ENCODE data around the gene SDCCAG8. TPM values are rescaled to one million over a fixed set of nuclear protein-coding genes. Genes with fewer than 3 reads are reported as not detected.
A peak's percentile ranks its signal among the peaks of the same experiment; 100 is the strongest.

The SDCCAG8 gene
- polyA plus RNA-seq, 2 of the 4 experiments (the other 2 are of a cell fraction): 48.8 to 64.8 TPM

DNA sequence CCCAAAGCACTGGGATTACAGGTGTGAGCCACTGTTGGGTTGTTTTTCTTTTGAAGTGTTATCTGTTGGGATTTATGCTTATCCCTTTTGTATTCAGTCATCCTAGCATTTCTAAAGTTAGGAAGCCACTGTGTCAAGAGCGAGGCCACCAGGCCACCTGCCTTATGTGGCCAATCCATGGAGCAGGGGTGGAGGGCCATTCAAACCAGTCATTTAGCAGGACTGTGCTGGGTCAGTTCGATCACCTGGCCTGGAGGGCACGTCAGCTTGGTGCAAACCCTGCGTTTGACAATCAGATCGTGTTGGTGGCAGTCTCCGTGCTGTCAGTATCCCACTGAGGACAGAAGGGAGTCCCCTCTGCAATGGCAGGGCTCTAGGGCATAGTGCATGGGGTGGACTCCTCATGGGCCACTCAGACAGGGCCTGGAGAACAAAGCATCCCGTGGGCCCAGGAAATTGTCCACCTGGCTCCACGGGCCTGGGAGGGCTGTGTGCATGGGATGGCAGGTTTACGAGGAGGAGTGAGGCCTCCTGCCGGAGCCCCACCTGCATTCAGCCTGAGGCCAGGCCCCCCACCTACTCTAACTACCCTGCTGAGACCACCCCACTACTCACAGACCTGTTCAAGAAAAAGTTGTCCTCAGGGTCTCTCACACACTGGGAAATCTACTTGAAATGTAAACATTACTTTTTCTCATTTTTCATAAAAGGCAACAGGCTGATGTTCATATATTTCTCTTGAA is 242.3 kb downstream of the SDCCAG8 start (continued):
- TF ChIP-seq, protein P1, sequence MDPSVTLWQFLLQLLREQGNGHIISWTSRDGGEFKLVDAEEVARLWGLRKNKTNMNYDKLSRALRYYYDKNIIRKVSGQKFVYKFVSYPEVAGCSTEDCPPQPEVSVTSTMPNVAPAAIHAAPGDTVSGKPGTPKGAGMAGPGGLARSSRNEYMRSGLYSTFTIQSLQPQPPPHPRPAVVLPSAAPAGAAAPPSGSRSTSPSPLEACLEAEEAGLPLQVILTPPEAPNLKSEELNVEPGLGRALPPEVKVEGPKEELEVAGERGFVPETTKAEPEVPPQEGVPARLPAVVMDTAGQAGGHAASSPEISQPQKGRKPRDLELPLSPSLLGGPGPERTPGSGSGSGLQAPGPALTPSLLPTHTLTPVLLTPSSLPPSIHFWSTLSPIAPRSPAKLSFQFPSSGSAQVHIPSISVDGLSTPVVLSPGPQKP (IDR thresholded peaks at IDR 0.05; ENCODE audit: low read depth, low read length): no peak

DNA sequence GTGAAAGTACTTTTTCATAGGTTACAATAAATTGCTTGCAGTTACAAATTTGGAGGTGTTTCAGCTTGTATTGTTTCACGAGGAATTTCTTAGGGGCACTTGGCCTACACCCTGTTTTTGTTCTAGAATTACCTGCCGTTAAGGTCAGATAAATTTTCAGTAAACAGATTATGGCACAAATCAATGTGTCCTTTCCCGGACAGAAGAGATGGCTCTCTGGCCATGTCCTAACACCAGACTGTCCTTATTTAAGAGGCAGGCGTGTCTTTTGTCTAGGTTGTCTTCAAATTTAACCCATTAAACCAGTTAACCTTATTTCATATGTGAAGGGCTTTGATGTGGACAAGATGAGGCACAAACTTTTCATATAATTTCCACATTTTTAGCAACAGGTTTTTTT is 243.4 kb downstream of the SDCCAG8 start:
- Histone ChIP-seq H3K4me1 (no peaks in the 10 kb centered on the region), H3K4me2 (no peak overlapping the region), H3K9me3 (no peaks in the 10 kb centered on the region), H3K4me3 (no peak overlapping the region), H3K27ac (no peak overlapping the region)
- DNase-seq (ENCODE audit: low read depth in 1 of 2, low spot score in 1 of 2) (no peak), FAIRE-seq (no peak), ATAC-seq (no peak)
- WGBS (ENCODE audit: missing lambda C conversion rate): 87% methylated on average over 4 of the region's 4 CpGs
- TF ChIP-seq CHD4 (IDR thresholded peaks at IDR 0.05; ENCODE audit: borderline replicate concordance) (no peak), TFCP2L1 (CRISPR knock-in tag; IDR thresholded peaks at IDR 0.05) (no peak), CHD2 (IDR thresholded peaks at IDR 0.05; ENCODE audit: low read length, partially characterized antibody) (no peak), FOSL2 (IDR thresholded peaks at IDR 0.05) (no peak), FOSL2 (CRISPR knock-in tag; IDR thresholded peaks at IDR 0.05) (no peak)
- POLR2A ChIA-PET: no interaction called here
- CTCF ChIA-PET: interaction anchor here (1.3 kb wide), 1 partner anchor 17 kb away, joined by 4 read pairs; no protein-coding TSS in a partner anchor

GRCh38 chr1:243499711-243500110 is 243.9 kb downstream of the SDCCAG8 start:
- CTCF ChIA-PET: interaction anchor here (1.3 kb wide), 1 partner anchor 18 kb away, joined by 4 read pairs; no protein-coding TSS in a partner anchor

DNA sequence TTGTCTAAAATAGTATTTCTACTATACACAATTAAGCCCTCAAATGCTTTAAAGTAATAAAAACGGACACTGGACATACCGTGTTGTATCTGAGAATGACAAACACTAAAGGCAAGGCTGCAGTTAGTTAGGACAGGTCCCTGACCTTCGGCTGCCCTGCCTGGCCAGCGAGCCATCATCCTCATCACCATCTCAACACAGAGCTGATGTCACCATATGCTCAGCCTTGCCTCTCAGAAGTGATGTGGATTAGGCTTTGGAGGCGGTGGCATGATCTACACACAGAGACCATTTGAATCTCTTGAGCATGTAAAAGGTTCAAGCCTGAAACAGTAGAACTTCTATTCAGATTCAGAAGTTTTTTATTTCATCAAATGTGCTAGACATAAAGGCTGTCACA is 244.7 kb downstream of the SDCCAG8 start:
- CTCF ChIA-PET: no interaction called here
- POLR2A ChIA-PET: no interaction called here
- Histone ChIP-seq H3K4me2 (no peak overlapping the region), H3K4me1 (no peaks in the 10 kb centered on the region), H3K9me3 (no peaks in the 10 kb centered on the region), H3K4me3 (no peak overlapping the region), H3K27ac (no peak overlapping the region)
- DNase-seq (ENCODE audit: low read depth in 1 of 2, low spot score in 1 of 2) (no peak), ATAC-seq (no peak), FAIRE-seq (no peak)
- no peak for TF ChIP-seq JUN (IDR thresholded peaks at IDR 0.05)
- no peak for TF ChIP-seq SMC3 (IDR thresholded peaks at IDR 0.05)
- TF ChIP-seq JUNB (IDR thresholded peaks at IDR 0.05): no peak
- no peak for TF ChIP-seq HMGXB4 (CRISPR knock-in tag; IDR thresholded peaks at IDR 0.05; ENCODE audit: borderline replicate concordance)
- TF ChIP-seq, protein P2, sequence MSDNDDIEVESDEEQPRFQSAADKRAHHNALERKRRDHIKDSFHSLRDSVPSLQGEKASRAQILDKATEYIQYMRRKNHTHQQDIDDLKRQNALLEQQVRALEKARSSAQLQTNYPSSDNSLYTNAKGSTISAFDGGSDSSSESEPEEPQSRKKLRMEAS (IDR thresholded peaks at IDR 0.05): no peak
- no peak for TF ChIP-seq EP300 (IDR thresholded peaks at IDR 0.05)
- no peak for TF ChIP-seq GATA3 (IDR thresholded peaks at IDR 0.05; ENCODE audit: borderline replicate concordance)
- no peak for TF ChIP-seq POLR2AphosphoS2 (conservative IDR thresholded peaks at IDR 0.05; ENCODE audit: low read length)
- 87% methylated on average over 5 of the region's 5 CpGs for WGBS (ENCODE audit: missing lambda C conversion rate)

More at GRCh38 chr1:243499711-243500110, 243.9 kb downstream of the SDCCAG8 start:
- DNase-seq (ENCODE audit: low read depth in 1 of 2, low spot score in 1 of 2) (no peak), ATAC-seq (no peak), FAIRE-seq (peak; percentile 46)
- TF ChIP-seq RARB (CRISPR knock-in tag; IDR thresholded peaks at IDR 0.05): no peak
- TF ChIP-seq HMGXB4 (CRISPR knock-in tag; IDR thresholded peaks at IDR 0.05; ENCODE audit: borderline replicate concordance): no peak
- no peak for TF ChIP-seq CBX2 (IDR thresholded peaks at IDR 0.05; ENCODE audit: borderline replicate concordance, low read depth)
- TF ChIP-seq MYC (IDR thresholded peaks at IDR 0.05; ENCODE audit: borderline replicate concordance, low read length): no peak
- TF ChIP-seq CHD4 (IDR thresholded peaks at IDR 0.05; ENCODE audit: borderline replicate concordance): no peak
- no peak for TF ChIP-seq MAFK (IDR thresholded peaks at IDR 0.05; ENCODE audit: partially characterized antibody)
- no peak for TF ChIP-seq HOXA7 (CRISPR knock-in tag; IDR thresholded peaks at IDR 0.05)
- TF ChIP-seq CBX8 (IDR thresholded peaks at IDR 0.05): no peak
- no peak for TF ChIP-seq ZSCAN20 (CRISPR knock-in tag; IDR thresholded peaks at IDR 0.05)
- no peak for TF ChIP-seq HOXB13 (CRISPR knock-in tag; IDR thresholded peaks at IDR 0.05; ENCODE audit: low read depth)
- TF ChIP-seq CEBPB (IDR thresholded peaks at IDR 0.05): no peak
- Histone ChIP-seq H3K4me1 (no peaks in the 10 kb centered on the region), H3K27ac (no peak overlapping the region), H3K4me2 (no peak overlapping the region), H3K4me3 (no peak overlapping the region), H3K9me3 (no peaks in the 10 kb centered on the region)
- WGBS (ENCODE audit: missing lambda C conversion rate): 92% methylated on average over 10 of the region's 10 CpGs
- POLR2A ChIA-PET: no interaction called here

Measured in A549 (cell line).